ENCODE measurements around the gene RABGAP1. TPM values are rescaled to one million over a fixed set of nuclear protein-coding genes. Genes with fewer than 3 reads are reported as not detected.

The RABGAP1 gene
- total RNA-seq, 1 experiment from 2014 or later = 55.4 TPM

- Mint-ChIP-seq H3K36me3 (ENCODE audit: insufficient read depth, unreplicated experiment) (peaks cover 23% of the 10 kb centered on the region), H3K27me3 (ENCODE audit: insufficient read depth, unreplicated experiment) (no peaks in the 10 kb centered on the region), H3K27ac (ENCODE audit: unreplicated experiment) (no peak overlapping the region), H3K4me3 (ENCODE audit: unreplicated experiment) (no peak overlapping the region), H3K4me1 (ENCODE audit: low read depth, unreplicated experiment) (peaks cover 7% of the 10 kb centered on the region), H3K9me3 (ENCODE audit: unreplicated experiment) (no peaks in the 10 kb centered on the region)
- intact Hi-C loops (cut with micrococcal nuclease; ENCODE audit: unreplicated experiment) = no loop called here
- no peak overlapping the region for H3K4me3 ChIP-seq (ENCODE audit: low read depth, low read length)
- H3K36me3 ChIP-seq (ENCODE audit: control insufficient read depth, insufficient read depth, low read length) = no peaks in the 10 kb centered on the region
- H3K4me1 ChIP-seq = peaks cover 11% of the 10 kb centered on the region; the same call in 1 of the 2 replicates
- no peaks in the 10 kb centered on the region for H3K9me3 ChIP-seq
- DNase-seq = no peak
- ChIA-PET POLR2A (no interaction called here), CTCF (no interaction called here)
- TF ChIP-seq CTCF (IDR thresholded peaks at IDR 0.05; ENCODE audit: insufficient read depth in 1 of 2, low read depth in 1 of 2, low read length in 1 of 2, severe bottlenecking in 1 of 2, unreplicated experiment in 1 of 2) = no peak
- no peaks in the 10 kb centered on the region for H3K27me3 ChIP-seq (replicated peaks; ENCODE audit: control insufficient read depth, insufficient read depth, low read length)
- BruUV-seq (replicated peaks) = no TSS peak
These were observed 103.8 kb downstream of the RABGAP1 start for GRCh38 chr9:123044586-123044985.

GRCh38 chr9:123046406-123047195 is 105.8 kb downstream of the RABGAP1 start:
- Histone ChIP-seq H3K4me3 (ENCODE audit: low read depth, low read length) (no peak overlapping the region), H3K9me3 (no peaks in the 10 kb centered on the region), H3K27me3 (replicated peaks; ENCODE audit: control insufficient read depth, insufficient read depth, low read length) (no peaks in the 10 kb centered on the region), H3K36me3 (ENCODE audit: control insufficient read depth, insufficient read depth, low read length) (no peaks in the 10 kb centered on the region), H3K4me1 (peaks cover 11% of the 10 kb centered on the region; the same call in 1 of the 2 replicates)
- Mint-ChIP-seq H3K4me3 (ENCODE audit: unreplicated experiment) (no peak overlapping the region), H3K36me3 (ENCODE audit: insufficient read depth, unreplicated experiment) (peaks cover 28% of the 10 kb centered on the region), H3K4me1 (ENCODE audit: low read depth, unreplicated experiment) (peaks cover 7% of the 10 kb centered on the region), H3K27me3 (ENCODE audit: insufficient read depth, unreplicated experiment) (no peaks in the 10 kb centered on the region), H3K27ac (ENCODE audit: unreplicated experiment) (no peak overlapping the region), H3K9me3 (ENCODE audit: unreplicated experiment) (no peaks in the 10 kb centered on the region)
- BruUV-seq (replicated peaks) = no TSS peak
- no peak for TF ChIP-seq CTCF (IDR thresholded peaks at IDR 0.05; ENCODE audit: insufficient read depth in 1 of 2, low read depth in 1 of 2, low read length in 1 of 2, severe bottlenecking in 1 of 2, unreplicated experiment in 1 of 2)
- intact Hi-C loops (cut with micrococcal nuclease; ENCODE audit: unreplicated experiment) = no loop called here
- no peak for DNase-seq
- ChIA-PET POLR2A (interaction anchor here (1.4 kb wide), 1 partner anchor 106 kb away, joined by 5 read pairs; no protein-coding TSS in a partner anchor), CTCF (no interaction called here)

- ChIA-PET CTCF (no interaction called here), POLR2A (no interaction called here)
- no peaks in the 10 kb centered on the region for H3K9me3 ChIP-seq
- Mint-ChIP-seq H3K9me3 (ENCODE audit: unreplicated experiment) (no peaks in the 10 kb centered on the region), H3K36me3 (ENCODE audit: insufficient read depth, unreplicated experiment) (peaks cover 17% of the 10 kb centered on the region), H3K27ac (ENCODE audit: unreplicated experiment) (no peak overlapping the region), H3K4me3 (ENCODE audit: unreplicated experiment) (no peak overlapping the region), H3K27me3 (ENCODE audit: insufficient read depth, unreplicated experiment) (no peaks in the 10 kb centered on the region), H3K4me1 (ENCODE audit: low read depth, unreplicated experiment) (peaks cover 7% of the 10 kb centered on the region)
- H3K4me3 ChIP-seq (ENCODE audit: low read depth, low read length) = no peak overlapping the region
- no peak for TF ChIP-seq CTCF (IDR thresholded peaks at IDR 0.05; ENCODE audit: insufficient read depth in 1 of 2, low read depth in 1 of 2, low read length in 1 of 2, severe bottlenecking in 1 of 2, unreplicated experiment in 1 of 2)
- no peaks in the 10 kb centered on the region for H3K27me3 ChIP-seq (replicated peaks; ENCODE audit: control insufficient read depth, insufficient read depth, low read length)
- intact Hi-C loops (cut with micrococcal nuclease; ENCODE audit: unreplicated experiment) = no loop called here
- DNase-seq = no peak
- BruUV-seq (replicated peaks) = no TSS peak
- no peaks in the 10 kb centered on the region for H3K36me3 ChIP-seq (ENCODE audit: control insufficient read depth, insufficient read depth, low read length)
- H3K4me1 ChIP-seq = peaks cover 11% of the 10 kb centered on the region; the same call in 1 of the 2 replicates
These were observed 107.9 kb downstream of the RABGAP1 start for GRCh38 chr9:123048748-123049147.
